ENCODE measurements around the gene CDH13.

CDH13 gene

DNA sequence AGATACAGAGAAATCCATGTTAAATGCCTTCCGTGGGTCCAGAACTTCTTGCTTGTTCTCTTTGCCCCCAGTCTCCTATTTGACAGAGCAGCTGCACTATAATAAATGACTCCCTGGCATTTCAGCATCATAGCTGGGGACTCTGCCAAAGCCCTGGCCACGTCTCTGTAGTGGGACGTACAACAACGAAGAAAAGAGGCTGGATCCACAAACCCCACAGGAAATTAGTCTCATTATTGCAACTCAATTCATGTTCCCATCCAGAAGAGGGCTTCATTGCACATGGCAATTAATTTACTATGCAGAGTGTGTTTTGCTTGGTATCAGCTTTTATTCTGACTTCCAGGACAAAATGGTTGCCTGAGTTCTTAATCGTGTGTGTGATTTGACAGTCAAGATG, 121.3 kb downstream of the CDH13 start:
- DNase-seq (ENCODE audit: low spot score) = no peak

DNA sequence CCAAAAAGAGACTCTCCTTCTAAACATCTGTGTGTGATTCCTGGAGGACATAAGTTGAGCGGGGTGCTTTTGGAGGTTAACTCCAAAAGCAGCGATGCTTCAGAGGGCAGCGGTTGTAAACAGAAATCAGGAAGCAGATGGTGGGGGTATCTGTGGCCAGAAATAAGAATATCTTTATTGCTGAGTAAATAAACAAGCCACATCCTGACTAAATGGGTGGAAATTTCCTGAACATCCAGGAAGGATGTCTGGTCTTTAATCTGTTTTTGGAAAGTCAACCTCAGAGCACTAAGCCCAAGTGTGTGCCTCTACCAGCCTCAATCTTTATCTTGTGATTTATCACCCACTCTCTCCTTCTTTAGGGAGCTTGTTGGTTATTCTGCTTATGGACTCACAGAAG, 123.3 kb downstream of the CDH13 start:
- no peak for DNase-seq (ENCODE audit: low spot score)

DNA sequence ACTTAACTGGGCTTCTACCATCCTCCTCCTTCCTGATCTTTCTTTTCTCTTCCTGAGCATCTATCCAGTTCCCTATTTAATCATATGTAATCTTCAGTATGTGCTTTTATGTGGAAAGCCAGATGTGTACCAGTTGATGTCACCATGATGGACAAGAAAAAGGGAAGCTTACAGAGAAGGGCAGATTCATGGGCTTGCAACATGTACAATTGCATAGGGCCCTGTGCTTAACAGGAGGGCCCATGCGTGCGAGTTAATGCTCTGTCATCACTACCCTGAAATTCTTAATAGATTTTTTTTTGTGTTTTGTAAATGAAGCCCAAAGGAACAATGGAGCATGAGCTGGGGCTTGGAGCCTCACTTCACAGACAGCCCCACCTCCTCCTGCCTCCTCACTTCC, 124.3 kb downstream of the CDH13 start:
- DNase-seq (ENCODE audit: low spot score) = no peak

DNA sequence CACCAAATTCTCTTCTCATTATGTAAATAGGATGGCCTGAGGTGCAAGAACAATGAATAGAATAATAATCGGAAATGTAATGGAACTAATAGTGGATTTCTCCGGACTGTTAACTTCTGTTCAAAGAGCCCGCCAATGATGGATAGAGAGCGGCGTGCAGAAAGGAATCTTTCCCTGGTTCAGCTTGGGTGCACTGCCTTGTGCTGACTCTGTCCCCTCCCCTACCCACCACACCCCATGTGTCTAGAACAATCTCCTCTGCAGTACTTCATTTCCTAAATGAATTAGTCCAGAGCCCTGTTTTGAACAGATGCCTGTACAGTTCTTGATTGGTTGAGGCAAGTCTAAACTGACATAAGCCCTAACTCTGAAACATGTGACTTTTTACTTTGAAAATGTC, 125.4 kb downstream of the CDH13 start:
- no peak for DNase-seq (ENCODE audit: low spot score)

DNA sequence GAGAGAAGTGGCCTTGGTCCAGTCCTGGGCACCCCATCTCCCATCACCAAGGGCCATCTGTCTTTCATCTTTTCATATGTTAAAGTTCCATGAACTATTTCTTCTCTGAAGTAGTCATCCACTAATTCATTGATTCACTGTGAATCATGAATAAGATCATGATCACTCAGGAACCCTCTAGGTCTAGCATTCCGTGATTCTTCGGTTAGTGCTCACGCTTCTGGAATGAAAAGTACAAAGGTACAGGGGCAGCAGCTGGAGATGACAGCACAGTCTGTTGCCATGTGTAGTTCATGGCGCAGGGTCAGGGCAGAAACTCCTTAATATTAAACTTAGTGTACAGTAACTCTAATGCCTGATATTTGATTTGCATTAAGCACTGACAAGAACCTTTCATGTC, 127.1 kb downstream of the CDH13 start:
- no peak for DNase-seq (ENCODE audit: low spot score)

DNA sequence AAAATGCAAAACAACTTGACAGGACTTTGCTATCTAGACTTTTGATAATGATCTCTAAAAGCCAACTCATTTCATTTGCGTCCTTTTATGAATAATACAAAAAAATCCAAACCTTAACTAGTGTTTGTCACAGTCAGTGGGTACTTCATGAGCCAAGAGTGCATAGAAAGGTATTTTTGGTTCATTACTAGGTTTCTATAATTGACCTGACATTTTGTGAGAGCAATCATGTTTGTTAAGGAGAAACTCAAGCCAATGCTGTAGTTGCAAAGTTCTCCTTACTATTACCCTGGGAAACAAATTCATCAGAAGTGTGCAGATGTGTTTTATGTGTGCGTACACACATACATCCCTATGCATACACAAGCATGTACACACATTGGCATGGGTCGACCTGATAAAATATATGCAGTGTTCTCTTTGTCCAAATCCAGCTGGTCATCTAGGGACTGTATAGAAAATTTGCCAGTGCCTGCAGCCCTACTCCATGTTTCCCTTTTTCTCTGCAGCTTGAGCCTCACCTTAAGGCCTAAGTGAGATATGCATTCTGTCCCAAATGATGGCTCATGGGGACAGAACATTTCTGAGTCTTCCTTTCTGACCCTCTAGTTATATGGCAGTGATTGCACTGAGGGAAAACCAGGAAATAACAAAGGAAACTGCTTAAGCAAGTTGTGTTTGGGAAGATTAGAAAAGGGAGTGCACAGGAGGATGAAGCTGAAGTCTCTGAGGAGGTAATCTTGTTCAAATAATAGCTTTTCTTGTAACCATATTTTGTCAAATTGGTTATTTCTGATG, 128.1 kb downstream of the CDH13 start:
- no peak for DNase-seq (ENCODE audit: low spot score)

DNA sequence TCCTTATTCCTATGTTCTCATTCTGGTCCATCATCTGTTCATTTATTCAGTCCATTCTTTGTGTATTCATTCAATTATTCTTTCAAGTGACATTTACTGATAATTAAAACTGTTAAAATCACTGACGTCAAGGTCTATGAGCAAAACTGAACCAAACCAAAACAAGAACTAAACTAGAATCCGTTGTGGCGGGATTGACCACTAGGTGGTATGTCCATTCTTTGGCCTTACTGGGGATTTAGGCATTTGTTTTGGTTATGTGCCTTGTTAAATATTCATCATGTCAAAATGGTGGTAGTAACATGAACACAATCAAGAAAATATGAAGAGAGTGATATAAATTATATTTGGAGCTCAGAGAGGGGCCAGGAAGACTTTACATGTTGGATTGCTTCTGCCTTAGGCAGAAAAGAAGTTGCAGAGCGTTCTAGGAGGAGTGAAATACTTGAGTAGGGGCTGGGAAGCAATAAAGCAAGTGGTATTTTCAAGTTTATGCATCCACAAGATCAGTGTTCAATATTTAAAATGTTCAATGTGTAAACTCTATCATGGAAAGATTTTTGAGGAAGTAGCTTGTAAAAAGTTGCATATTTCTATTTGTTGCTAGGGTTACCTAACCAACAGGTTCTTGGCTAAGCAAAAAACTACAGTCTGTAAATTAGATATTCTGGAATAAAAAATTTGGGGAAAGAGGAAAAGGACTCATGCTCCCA, 129.0 kb downstream of the CDH13 start:
- no peak for DNase-seq (ENCODE audit: low spot score)

DNA sequence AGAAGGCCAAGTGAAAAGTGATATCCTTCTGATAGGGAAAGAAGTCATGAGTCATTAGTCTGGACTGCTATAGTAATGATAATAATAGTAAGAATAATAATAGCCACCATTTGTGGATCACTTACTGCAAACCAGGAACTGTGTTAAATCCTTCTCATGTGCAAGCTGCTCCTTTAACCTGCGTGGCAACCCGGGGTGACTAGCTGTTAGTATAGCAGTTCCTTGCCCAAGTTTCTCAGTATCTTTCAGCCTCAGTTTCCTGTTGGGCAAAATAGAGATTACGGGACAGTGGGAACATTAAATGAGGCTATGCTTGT, 129.5 kb downstream of the CDH13 start:
- DNase-seq (ENCODE audit: low spot score) = no peak

DNA sequence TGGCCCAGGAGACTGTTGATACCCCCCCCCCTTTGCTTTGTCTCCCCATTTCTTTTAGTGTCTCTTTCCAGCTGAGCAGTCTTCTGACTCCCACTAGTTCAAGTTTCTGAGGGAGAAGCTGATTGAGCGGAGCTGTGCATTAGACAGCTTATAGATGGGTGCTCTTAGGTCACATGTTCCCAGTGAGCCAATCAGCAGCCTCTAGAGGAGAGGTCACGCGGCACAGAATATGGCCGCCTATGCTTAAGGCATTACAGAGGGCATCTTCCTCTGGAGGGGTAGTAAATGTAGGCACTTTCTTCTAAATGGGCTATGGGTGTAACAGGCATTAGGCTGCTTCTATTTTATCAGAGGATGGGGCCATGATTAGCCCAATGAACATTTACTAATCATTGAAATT, 131.6 kb downstream of the CDH13 start:
- DNase-seq (ENCODE audit: low spot score) = no peak

DNA sequence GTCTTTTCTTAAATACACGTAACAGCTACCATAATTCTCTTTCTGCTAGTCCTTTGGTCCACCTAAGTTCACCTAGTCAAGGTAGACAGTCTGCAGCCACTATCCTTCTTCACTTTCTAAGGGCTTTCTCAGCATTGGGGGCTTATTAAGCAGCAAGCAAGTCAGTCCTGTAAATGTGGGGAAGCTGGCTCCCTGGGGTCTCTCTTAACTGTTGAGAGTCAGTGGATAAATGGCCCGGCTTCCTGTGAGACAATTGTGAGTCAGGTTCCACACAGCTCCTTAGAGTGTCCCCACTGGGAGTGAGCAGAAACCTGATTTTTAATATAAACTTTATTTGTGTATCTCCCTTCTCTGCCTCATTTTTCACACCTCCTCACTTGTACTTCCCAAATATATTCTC, 132.1 kb downstream of the CDH13 start:
- no peak for DNase-seq (ENCODE audit: low spot score)

DNA sequence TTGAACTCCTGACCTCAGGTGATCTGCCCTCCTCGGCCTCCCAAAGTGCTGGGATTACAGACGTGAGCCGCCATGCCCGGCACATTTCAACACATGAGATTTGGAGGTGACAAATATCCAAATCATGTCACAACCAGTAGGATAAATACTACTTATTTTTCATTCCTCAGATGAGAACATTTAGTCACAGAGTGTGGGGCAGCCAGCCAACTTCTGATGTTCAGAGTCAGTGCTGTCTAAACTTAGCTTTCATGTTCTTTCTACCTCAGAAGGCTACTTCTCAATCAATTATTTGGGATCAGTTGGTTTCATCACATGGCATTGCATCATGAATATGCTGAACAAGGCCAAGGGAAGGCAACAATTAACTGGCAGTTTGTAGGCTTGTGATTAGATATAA, 134.5 kb downstream of the CDH13 start:
- DNase-seq (ENCODE audit: low spot score) = no peak

DNA sequence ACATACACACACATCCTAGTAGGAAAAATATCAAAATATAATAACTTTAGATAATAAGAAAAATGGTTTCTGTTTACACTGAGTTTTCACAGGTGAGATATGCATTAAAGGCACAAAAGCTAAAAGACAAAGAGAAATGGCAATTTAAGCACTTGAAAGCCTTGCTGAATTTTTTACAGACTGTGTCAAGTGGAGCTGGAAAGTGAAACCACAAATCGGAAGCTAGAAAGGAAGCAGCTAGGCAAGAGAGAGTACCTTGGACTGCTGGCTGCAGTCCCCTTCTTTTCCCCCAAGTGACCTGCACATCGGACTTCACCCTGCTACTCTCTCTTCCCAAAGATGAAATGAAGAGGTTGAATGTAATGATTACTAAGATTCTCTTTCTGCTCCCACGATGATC, 135.1 kb downstream of the CDH13 start:
- no peak for DNase-seq (ENCODE audit: low spot score)

DNA sequence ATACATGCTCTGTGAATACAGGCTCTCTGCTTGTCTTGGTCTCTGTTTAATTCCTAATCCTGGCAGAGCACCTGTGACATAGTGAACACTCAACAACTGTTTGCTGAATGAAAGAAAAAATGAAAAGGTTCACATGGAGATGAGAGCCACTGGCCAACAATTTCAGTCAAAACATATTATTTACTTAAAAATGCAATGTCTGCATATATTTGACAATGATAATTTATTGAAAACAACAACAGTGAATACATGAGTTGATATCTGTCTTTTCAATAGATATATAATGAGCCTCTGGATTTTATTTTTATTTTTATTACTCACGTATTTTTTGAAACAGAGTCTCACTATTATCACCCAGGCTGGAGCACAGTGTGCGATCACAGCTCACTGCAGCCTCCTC, 136.6 kb downstream of the CDH13 start:
- DNase-seq (ENCODE audit: low spot score) = no peak

DNA sequence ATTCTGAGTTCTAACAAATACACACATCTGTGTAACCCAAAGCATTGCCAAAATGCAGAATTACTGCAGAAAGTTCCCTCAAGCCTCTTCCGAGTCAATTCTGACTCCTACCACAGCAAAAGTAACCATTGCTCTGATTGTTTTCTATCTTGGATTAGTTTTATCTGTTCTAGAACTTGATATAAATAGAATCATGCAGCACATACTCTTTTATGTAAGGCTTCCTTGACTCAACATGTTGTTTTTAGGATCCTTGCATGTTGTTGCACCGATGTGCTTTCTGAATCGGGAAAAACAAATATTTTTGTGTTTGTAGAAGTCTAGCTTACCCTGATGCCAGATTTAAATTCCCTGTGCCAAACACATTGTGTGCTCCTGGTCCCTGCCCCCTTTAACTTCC, 140.4 kb downstream of the CDH13 start:
- DNase-seq (ENCODE audit: low spot score) = no peak

DNA sequence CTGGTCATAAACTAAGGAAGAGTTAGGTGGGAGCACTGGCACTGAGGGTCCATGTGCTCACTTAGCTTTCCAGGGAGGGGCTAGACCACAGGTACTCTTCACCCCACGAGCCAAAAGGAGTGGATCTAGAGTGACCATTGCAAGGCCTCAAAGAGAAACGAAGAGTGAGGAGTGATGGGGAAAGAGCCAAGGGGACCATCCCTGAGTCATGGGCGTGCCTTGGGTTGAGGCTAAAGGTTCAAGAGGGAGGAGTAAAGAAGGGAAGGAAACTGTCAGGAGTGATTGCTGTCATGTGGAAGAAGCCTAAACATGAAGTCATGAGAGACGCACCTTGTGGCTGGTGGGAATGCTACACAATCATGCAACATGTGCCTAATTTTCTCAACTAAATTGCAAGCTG, 141.0 kb downstream of the CDH13 start:
- no peak for DNase-seq (ENCODE audit: low spot score)

DNA sequence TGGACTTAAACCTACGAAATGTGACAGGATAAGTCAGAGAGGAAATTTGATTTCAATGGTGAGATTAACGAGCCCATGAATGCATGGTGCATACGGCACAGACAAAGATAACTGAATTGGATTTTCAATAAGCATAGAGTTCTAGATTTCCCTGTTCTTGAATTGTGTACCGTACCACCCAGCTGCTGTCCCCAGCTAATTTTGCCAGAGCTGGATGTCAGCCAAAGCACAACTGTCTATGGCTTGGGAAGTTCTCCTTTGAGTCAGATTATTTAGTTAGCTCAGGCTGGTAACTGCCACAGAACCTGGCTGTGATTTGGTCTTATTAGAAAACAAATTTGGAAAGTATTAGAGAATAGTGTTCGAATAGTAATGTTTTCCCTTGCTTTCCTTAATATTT, 143.1 kb downstream of the CDH13 start:
- DNase-seq (ENCODE audit: low spot score) = no peak

DNA sequence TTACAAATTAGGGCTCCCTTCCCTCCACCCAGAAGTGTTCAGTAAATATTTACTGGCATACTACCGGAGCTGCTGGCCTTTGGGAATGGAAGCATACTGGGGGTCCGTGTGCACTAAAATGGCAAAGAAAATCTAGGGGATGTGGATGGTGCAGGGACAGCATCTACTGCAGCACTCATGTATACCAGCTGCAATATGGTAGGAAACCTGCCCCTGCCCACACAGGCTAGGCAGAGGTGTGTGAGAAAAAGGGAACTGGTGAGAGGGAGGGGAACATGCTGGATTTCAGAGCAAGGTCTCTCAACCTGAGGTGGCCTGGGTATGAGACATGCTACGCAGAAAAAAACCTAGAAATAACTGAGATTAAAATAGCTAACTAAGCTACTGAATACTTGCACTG, 145.4 kb downstream of the CDH13 start:
- DNase-seq (ENCODE audit: low spot score) = no peak

DNA sequence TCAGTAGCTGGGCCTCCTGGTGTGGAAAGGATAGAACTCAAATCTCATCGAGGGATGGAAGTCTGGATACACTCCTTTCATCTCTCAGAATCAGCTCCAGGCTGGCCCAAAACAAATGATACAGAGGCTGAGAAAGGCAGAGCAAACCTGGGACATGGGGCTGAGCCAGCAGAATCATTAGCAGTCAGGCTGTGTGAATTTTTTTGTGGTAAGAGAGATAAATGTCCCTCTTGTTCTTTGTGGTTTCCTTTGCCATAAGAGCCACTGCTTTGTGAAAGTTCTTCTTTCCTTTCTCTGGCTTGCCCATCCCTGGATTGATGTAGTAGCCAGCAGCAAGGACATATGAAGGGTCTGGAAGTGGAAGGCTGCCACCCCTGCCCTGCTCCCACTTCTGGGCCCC, 146.2 kb downstream of the CDH13 start:
- no peak for DNase-seq (ENCODE audit: low spot score)

DNA sequence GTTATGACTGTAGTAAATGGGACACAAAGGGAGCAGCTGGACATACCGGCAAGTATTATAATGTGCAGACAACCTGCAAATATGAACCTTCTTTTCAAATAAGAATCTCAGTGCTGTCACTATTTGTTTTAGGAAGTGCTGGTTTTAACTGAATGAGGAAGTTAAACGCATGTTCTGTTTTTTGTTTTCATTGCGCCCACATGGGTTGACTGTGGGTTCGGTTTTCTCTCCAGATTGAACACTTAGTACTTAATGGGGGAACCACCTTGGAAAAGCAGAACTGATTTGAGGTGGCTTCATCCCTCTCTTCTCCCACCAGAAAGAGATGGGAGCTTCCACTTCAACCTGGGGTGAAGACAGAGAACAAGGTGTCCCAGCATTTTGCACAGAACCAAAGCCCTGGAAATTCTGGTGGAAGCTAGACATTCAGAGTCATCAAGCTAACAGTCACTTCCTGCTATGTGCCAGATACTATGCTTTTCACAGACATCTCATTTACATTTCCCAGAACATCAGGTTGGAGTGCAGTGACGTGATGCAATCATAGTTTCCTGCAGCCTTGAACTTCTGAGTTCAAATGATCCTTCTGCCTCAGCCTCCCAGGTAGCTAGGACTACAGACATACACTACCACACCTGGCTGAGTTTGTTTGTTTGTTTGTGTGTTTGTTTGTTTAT, 149.8 kb downstream of the CDH13 start:
- no peak for DNase-seq (ENCODE audit: low spot score)

DNA sequence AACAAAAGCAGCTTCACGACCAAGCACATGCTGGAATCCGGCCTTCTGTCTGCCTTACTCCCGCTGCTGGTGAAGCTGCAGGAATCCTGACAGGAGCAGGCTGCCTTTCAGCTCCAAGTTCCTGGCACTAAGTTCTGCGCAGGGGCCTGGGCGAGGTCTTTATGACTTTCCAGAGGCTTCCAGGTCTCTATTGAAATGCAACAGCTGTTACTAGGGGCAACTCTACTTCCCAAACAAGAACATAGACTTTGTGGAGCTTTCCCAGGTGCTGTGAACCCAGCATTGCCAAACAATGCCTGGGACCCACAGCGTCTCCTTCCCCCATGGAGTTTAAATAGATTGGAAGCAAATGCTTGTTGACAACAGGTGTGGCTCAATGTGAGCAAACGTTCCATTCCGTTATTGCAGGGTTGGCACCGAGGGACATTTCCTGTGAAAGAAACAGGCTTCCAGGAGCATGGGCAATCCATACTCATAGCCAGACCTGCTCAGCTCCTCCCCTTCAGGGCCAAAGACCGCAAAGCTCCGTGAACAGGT, 156.0 kb downstream of the CDH13 start:
- no peak for DNase-seq (ENCODE audit: low spot score)

DNA sequence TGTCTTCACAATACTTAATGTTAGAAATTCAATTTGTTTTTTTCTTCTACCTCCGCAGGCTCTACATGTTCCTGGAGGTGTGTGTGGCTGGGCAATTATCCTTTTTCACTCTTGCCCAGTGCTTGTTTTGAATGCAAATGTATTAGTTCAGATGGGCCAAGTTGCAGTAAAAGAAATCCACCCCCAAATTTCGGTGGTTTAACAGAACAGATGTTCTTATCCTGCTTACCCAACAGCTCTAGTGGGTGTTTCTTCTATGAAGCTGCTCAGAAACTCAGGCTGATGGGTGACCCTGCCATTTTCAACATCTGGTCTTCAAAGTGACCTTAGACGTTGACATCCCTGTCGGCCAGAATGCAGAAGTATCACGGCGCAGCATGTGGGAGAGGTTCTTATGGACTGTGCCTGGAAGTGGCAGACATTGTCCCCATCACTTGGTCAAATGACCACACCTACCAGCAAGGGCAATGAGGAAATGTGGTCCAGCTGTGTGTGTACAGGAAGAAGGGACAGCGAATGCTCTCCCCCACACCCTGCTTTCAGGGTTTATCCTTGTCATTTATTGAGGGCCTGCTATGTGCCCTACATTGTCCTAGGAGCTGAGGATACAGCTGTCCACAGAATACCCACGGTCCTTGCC, 157.3 kb downstream of the CDH13 start:
- DNase-seq (ENCODE audit: low spot score) = no peak

DNA sequence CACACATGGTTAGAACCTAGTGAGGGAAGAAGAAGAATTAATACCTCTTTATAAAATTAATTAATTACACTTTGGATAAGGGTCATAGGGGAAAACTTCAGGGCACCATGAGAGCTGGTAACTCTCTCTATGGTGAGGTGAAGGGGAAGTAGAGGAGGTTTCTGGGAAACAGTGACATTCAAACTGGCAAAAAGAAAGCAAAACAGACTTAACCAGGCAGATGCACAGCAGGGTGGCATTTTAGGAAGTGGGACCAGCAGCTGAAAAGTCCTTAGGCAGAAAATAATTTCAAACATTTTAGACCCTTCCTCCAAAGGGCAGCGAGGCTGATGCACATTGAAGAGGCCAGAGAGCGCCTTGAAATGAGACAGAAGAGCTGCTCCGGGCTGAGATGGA, 157.8 kb downstream of the CDH13 start:
- no peak for DNase-seq (ENCODE audit: low spot score)

DNA sequence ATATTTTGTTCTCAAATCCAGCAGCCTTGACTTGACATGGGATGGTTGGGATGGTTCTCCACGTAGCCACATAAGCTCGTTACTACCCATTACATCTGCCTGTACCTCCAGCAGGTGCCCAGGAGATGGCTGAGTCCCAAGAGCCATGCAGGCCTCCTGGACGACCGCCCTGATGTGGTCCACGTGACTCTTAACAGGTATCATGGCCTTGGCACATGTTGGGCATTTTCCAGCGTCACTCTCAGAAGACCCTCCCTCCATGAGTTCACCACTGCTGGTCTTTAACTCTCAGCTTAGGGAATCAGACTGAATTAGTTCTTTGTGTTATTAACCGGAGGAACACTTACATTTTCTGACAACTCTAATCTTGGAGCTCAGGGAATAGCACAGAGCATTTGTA, 161.5 kb downstream of the CDH13 start:
- DNase-seq (ENCODE audit: low spot score) = no peak
